H1 (cell line): ENCODE results near the gene SPOCD1. TPM values are rescaled to one million over a fixed set of nuclear protein-coding genes. Genes with fewer than 3 reads are reported as not detected.

ENCODE experiments used
- BCL11A ChIP-seq, 2 experiments: IDR thresholded peaks; one replicate each; pipeline ENCODE4 v1.6.1; 2011; ENCODE audit warnings: low read depth in 2 of 2, low read length in 2 of 2, mild to moderate bottlenecking in 2 of 2
- CEBPB ChIP-seq: IDR thresholded peaks from 2 replicates; pipeline ENCODE4 v1.6.1; 2012; ENCODE audit warnings: low read depth, low read length
- CTCF ChIP-seq, 3 experiments: IDR thresholded peaks; 1 replicate in 2 of 3; 2 replicates in 1 of 3; pipeline versions ENCODE4 v1.5.1 to v1.6.1; 2011; ENCODE audit warnings: low read length in 3 of 3, mild to moderate bottlenecking in 3 of 3, inconsistent platforms in 2 of 3, low read depth in 1 of 3, moderate library complexity in 1 of 3; ENCODE audit not compliant: insufficient read depth in 1 of 3; ENCODE audit errors: control extremely low read depth in 1 of 3
- EGR1 ChIP-seq: IDR thresholded peaks from 2 replicates; pipeline ENCODE4 v1.6.1; 2011; ENCODE audit warnings: low read depth, low read length, borderline replicate concordance
- RAD21 ChIP-seq, 2 experiments: IDR thresholded peaks in 1 of 2; conservative IDR thresholded peaks in 1 of 2; 2 replicates each; pipeline ENCODE4 v1.6.1; 2011; ENCODE audit warnings: low read depth in 2 of 2, low read length in 2 of 2, improper control_type of control experiment in 1 of 2, inconsistent platforms in 1 of 2, mild to moderate bottlenecking in 1 of 2, moderate library complexity in 1 of 2
- TBP ChIP-seq: IDR thresholded peaks from 2 replicates; pipeline ENCODE4 v1.6.1; 2011; ENCODE audit warnings: low read depth, low read length, improper control_type of control experiment
- YY1 ChIP-seq: IDR thresholded peaks from 2 replicates; pipeline ENCODE4 v1.6.1; 2011; ENCODE audit warnings: low read depth, mild to moderate bottlenecking, low read length
- polyA plus RNA-seq, 7 experiments: library from polyadenylated mRNA; depleted of rRNA in 3 of 7; stranded (reverse) in 5 of 7; unstranded in 2 of 7; fragments of >200 nt in 5 of 7; fragments of 200-250 nt in 2 of 7; gene quantifications; 1 replicate in 5 of 7; 2 replicates in 1 of 7; 4 replicates in 1 of 7; pipeline versions ENCODE4 v1.2.1 to v1.2.3, GENCODE V29; 2011 to 2013; ENCODE audit warnings: missing spikeins in 2 of 7, mixed read lengths in 2 of 7
- total RNA-seq: library from RNA; stranded (reverse); fragmentation: NEBNext Ultra II Directional; extraction: Animal tissue kit (Norgen Biotek cat#: 25700); gene quantifications from 2 replicates; pipeline ENCODE4 v1.2.1, GENCODE V29; 2021

The SPOCD1 gene
- total and polyA plus RNA-seq, 2 of the 8 experiments (the other 6 are each of a cell fraction or from before 2014, with no cell fraction given): 1.8 to 2.9 TPM

- TF ChIP-seq CTCF (IDR thresholded peaks at IDR 0.05; ENCODE audit: control extremely low read depth in 1 of 3, insufficient read depth in 1 of 3, low read depth in 1 of 3, low read length in 3 of 3) (peak; percentile 95 to 98 (median 97)), BCL11A (IDR thresholded peaks at IDR 0.05; ENCODE audit: low read depth in 2 of 2, low read length in 2 of 2) (no peak), CEBPB (no peak), YY1 (0 out of 2 replicates have a peak, but pooled peaks have one; percentile 16), TBP (no peak), RAD21 (IDR thresholded peaks at IDR 0.05 in 1 of 2, conservative IDR thresholded peaks at IDR 0.05 in 1 of 2; ENCODE audit: low read depth in 2 of 2, low read length in 2 of 2) (peak; percentile 97 to 100), EGR1 (0 out of 2 replicates have a peak, but pooled peaks have one; percentile 7)
These were observed 26.4 kb downstream of the SPOCD1 start (continued) for GRCh38 chr1:31789259-31790065.
